ENCODE data around the gene PRR5. TPM values are rescaled to one million over a fixed set of nuclear protein-coding genes. Genes with fewer than 3 reads are reported as not detected.

PRR5 gene
- total and polyA plus RNA-seq, 2 experiments from 2014 or later: 15.3 to 31.4 TPM

GRCh38 chr22:44685384-44686056 is 16.5 kb upstream of the PRR5 start:
- Mint-ChIP-seq H3K9me3 (no peaks in the 10 kb centered on the region), H3K27me3 (ENCODE audit: insufficient read depth, low read depth, poor library complexity) (peaks cover 24% of the 10 kb centered on the region), H3K36me3 (ENCODE audit: low read depth) (no peaks in the 10 kb centered on the region), H3K4me1 (peaks cover 13% of the 10 kb centered on the region), H3K27ac (peak overlapping the region; percentile 77), H3K4me3 (no peak overlapping the region)
- no peaks in the 10 kb centered on the region for H3K27me3 ChIP-seq (ENCODE audit: insufficient read depth)
- H4K20me1 ChIP-seq (replicated peaks; ENCODE audit: insufficient read depth): no peaks in the 10 kb centered on the region
- H2AFZ ChIP-seq: no peak overlapping the region; the same call in 1 of the 2 replicates
- no peaks in the 10 kb centered on the region for H3K36me3 ChIP-seq (ENCODE audit: insufficient read depth)
- DNase-seq (ENCODE audit: low spot score) (peak; percentile 72), ATAC-seq (peak; percentile 80)
- no peak overlapping the region for H3K27ac ChIP-seq (ENCODE audit: low read depth)
- H3K79me2 ChIP-seq (replicated peaks; ENCODE audit: insufficient read depth): no peaks in the 10 kb centered on the region
- H3K9me2 ChIP-seq (ENCODE audit: insufficient read depth): no peaks in the 10 kb centered on the region
- H3K4me3 ChIP-seq: no peak overlapping the region
- TF ChIP-seq, protein P1, sequence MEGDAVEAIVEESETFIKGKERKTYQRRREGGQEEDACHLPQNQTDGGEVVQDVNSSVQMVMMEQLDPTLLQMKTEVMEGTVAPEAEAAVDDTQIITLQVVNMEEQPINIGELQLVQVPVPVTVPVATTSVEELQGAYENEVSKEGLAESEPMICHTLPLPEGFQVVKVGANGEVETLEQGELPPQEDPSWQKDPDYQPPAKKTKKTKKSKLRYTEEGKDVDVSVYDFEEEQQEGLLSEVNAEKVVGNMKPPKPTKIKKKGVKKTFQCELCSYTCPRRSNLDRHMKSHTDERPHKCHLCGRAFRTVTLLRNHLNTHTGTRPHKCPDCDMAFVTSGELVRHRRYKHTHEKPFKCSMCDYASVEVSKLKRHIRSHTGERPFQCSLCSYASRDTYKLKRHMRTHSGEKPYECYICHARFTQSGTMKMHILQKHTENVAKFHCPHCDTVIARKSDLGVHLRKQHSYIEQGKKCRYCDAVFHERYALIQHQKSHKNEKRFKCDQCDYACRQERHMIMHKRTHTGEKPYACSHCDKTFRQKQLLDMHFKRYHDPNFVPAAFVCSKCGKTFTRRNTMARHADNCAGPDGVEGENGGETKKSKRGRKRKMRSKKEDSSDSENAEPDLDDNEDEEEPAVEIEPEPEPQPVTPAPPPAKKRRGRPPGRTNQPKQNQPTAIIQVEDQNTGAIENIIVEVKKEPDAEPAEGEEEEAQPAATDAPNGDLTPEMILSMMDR (conservative IDR thresholded peaks at IDR 0.05; ENCODE audit: low read depth in 2 of 2): peak in 1 of 2 experiments; percentile 46; a peak in 2 of 4 replicates
- TF ChIP-seq STAT1 (IDR thresholded peaks at IDR 0.05; ENCODE audit: unreplicated experiment): no peak
- 0 out of 2 replicates have a peak, but pooled peaks cover 4% of the 10 kb centered on the region for H3F3A ChIP-seq (replicated peaks; ENCODE audit: low read depth)
- H3K4me1 ChIP-seq (ENCODE audit: insufficient read depth): peaks cover 4% of the 10 kb centered on the region
- H3K4me2 ChIP-seq: peak overlapping the region; percentile 64; the same call in 1 of the 2 replicates

DNA sequence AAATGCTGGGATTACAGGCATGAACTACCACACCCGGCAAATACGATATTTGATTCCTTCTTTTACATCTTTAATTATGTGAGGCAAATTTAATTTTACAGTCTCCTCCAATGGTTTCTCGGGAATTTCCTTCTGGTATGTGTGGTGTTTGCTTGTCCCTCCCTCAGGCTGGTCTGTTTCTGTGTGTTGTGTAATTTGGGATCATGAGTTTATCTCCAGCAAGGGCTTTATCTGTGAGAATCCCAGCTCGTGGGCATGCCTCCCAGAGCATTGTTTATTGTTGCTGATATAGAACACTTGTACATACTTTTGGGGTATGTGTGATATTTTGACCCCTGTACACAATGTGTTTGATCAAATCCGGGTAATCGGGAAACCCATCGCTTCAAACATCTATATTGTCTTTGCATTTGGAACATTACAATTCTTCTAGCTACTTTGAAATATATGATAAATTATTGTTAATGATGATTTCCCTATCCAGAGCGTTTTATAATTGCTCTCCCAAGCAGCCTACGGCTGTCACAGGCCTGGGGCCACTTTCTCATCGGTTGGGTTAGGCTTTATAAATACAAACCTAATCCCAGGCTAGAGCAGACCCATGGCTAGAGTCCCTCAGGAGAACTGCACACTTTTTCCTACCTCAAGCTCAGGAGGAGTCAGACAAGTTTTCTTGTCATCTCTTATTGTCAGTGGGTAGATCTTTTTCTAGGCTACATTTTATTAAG is 15.0 kb upstream of the PRR5 start:
- Histone ChIP-seq H3K27me3 (ENCODE audit: insufficient read depth) (no peaks in the 10 kb centered on the region), H2AFZ (no peak overlapping the region), H3F3A (replicated peaks; ENCODE audit: low read depth) (0 out of 2 replicates have a peak, but pooled peaks cover 4% of the 10 kb centered on the region), H3K4me2 (no peak overlapping the region), H3K79me2 (replicated peaks; ENCODE audit: insufficient read depth) (no peaks in the 10 kb centered on the region), H3K4me3 (no peak overlapping the region), H3K36me3 (ENCODE audit: insufficient read depth) (no peaks in the 10 kb centered on the region), H3K27ac (ENCODE audit: low read depth) (no peak overlapping the region), H3K4me1 (ENCODE audit: insufficient read depth) (peaks cover 4% of the 10 kb centered on the region), H3K9me2 (ENCODE audit: insufficient read depth) (no peaks in the 10 kb centered on the region), H4K20me1 (replicated peaks; ENCODE audit: insufficient read depth) (no peaks in the 10 kb centered on the region)
- no peak for ATAC-seq
- TF ChIP-seq JUNB (IDR thresholded peaks at IDR 0.05; ENCODE audit: unreplicated experiment) (no peak), CREB1 (CRISPR knock-in tag; IDR thresholded peaks at IDR 0.05; ENCODE audit: low read depth) (no peak), EZH2 (IDR thresholded peaks at IDR 0.05; ENCODE audit: low read depth, unreplicated experiment) (no peak), NANOG (IDR thresholded peaks at IDR 0.05; ENCODE audit: borderline replicate concordance) (no peak), STAT1 (IDR thresholded peaks at IDR 0.05; ENCODE audit: unreplicated experiment) (no peak), POLR2AphosphoS5 (IDR thresholded peaks at IDR 0.05; ENCODE audit: low read depth) (no peak)
- TF ChIP-seq, protein P1 (conservative IDR thresholded peaks at IDR 0.05; ENCODE audit: low read depth in 2 of 2): no peak
- TF ChIP-seq, protein P2, sequence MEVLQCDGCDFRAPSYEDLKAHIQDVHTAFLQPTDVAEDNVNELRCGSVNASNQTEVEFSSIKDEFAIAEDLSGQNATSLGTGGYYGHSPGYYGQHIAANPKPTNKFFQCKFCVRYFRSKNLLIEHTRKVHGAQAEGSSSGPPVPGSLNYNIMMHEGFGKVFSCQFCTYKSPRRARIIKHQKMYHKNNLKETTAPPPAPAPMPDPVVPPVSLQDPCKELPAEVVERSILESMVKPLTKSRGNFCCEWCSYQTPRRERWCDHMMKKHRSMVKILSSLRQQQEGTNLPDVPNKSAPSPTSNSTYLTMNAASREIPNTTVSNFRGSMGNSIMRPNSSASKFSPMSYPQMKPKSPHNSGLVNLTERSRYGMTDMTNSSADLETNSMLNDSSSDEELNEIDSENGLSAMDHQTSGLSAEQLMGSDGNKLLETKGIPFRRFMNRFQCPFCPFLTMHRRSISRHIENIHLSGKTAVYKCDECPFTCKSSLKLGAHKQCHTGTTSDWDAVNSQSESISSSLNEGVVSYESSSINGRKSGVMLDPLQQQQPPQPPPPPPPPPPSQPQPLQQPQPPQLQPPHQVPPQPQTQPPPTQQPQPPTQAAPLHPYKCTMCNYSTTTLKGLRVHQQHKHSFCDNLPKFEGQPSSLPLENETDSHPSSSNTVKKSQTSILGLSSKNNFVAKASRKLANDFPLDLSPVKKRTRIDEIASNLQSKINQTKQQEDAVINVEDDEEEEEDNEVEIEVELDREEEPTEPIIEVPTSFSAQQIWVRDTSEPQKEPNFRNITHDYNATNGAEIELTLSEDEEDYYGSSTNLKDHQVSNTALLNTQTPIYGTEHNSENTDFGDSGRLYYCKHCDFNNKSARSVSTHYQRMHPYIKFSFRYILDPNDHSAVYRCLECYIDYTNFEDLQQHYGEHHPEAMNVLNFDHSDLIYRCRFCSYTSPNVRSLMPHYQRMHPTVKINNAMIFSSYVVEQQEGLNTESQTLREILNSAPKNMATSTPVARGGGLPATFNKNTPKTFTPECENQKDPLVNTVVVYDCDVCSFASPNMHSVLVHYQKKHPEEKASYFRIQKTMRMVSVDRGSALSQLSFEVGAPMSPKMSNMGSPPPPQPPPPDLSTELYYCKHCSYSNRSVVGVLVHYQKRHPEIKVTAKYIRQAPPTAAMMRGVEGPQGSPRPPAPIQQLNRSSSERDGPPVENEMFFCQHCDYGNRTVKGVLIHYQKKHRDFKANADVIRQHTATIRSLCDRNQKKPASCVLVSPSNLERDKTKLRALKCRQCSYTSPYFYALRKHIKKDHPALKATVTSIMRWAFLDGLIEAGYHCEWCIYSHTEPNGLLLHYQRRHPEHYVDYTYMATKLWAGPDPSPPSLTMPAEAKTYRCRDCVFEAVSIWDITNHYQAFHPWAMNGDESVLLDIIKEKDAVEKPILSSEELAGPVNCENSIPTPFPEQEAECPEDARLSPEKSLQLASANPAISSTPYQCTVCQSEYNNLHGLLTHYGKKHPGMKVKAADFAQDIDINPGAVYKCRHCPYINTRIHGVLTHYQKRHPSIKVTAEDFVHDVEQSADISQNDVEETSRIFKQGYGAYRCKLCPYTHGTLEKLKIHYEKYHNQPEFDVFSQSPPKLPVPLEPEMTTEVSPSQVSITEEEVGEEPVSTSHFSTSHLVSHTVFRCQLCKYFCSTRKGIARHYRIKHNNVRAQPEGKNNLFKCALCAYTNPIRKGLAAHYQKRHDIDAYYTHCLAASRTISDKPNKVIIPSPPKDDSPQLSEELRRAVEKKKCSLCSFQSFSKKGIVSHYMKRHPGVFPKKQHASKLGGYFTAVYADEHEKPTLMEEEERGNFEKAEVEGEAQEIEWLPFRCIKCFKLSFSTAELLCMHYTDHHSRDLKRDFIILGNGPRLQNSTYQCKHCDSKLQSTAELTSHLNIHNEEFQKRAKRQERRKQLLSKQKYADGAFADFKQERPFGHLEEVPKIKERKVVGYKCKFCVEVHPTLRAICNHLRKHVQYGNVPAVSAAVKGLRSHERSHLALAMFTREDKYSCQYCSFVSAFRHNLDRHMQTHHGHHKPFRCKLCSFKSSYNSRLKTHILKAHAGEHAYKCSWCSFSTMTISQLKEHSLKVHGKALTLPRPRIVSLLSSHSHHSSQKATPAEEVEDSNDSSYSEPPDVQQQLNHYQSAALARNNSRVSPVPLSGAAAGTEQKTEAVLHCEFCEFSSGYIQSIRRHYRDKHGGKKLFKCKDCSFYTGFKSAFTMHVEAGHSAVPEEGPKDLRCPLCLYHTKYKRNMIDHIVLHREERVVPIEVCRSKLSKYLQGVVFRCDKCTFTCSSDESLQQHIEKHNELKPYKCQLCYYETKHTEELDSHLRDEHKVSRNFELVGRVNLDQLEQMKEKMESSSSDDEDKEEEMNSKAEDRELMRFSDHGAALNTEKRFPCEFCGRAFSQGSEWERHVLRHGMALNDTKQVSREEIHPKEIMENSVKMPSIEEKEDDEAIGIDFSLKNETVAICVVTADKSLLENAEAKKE (CRISPR knock-in tag; IDR thresholded peaks at IDR 0.05): no peak
- H3K4me1 Mint-ChIP-seq: peaks cover 13% of the 10 kb centered on the region
- H3K27ac Mint-ChIP-seq: no peak overlapping the region
- H3K4me3 Mint-ChIP-seq: no peak overlapping the region
- H3K36me3 Mint-ChIP-seq (ENCODE audit: low read depth): no peaks in the 10 kb centered on the region
- H3K9me3 Mint-ChIP-seq: no peaks in the 10 kb centered on the region
- peaks cover 22% of the 10 kb centered on the region for H3K27me3 Mint-ChIP-seq (ENCODE audit: insufficient read depth, low read depth, poor library complexity)
- DNase-seq (ENCODE audit: low spot score): no peak

Data from GM23338 (cell line).